H9 (cell line): ENCODE results near the gene ACVR2B. TPM values are rescaled to one million over a fixed set of nuclear protein-coding genes. Genes with fewer than 3 reads are reported as not detected.

ENCODE experiments used
- DNase-seq: peaks from one replicate; pipeline ENCODE4 v3.0.0-alpha.2; 2017
- H2AFZ ChIP-seq: one replicate; pipeline ENCODE4 v1.6.1; 2013; ENCODE audit warnings: mild to moderate bottlenecking, low read length, control low read depth, moderate library complexity
- H2AK5ac ChIP-seq: 2 replicates; pipeline ENCODE4 v1.6.1; 2013; ENCODE audit warnings: low read length, control low read depth, mixed read lengths; ENCODE audit not compliant: insufficient read length
- H2BK120ac ChIP-seq: one replicate; pipeline ENCODE4 v1.6.1; 2013; ENCODE audit warnings: low read depth, mild to moderate bottlenecking, low read length, control low read depth, inconsistent platforms; ENCODE audit not compliant: poor library complexity, severe bottlenecking
- H2BK12ac ChIP-seq: 2 replicates; pipeline ENCODE4 v1.6.1; 2013; ENCODE audit warnings: low read length, control low read depth, mixed read lengths, low read depth; ENCODE audit not compliant: insufficient read length
- H2BK15ac ChIP-seq: 2 replicates; pipeline ENCODE4 v1.6.1; 2013; ENCODE audit warnings: low read depth, low read length, control low read depth
- H2BK20ac ChIP-seq: one replicate; pipeline ENCODE4 v1.6.1; 2013; ENCODE audit warnings: low read depth, mild to moderate bottlenecking, low read length, control low read depth, inconsistent platforms; ENCODE audit not compliant: poor library complexity, severe bottlenecking
- H2BK5ac ChIP-seq: 2 replicates; pipeline ENCODE4 v1.6.1; 2013; ENCODE audit warnings: low read length, control low read depth, mixed read lengths; ENCODE audit not compliant: insufficient read length
- H3K14ac ChIP-seq: 2 replicates; pipeline ENCODE4 v1.6.1; 2013; ENCODE audit warnings: low read length, control low read depth; ENCODE audit not compliant: insufficient read depth
- H3K18ac ChIP-seq: 2 replicates; pipeline ENCODE4 v1.6.1; 2013; ENCODE audit warnings: low read depth, mild to moderate bottlenecking, mixed read lengths, low read length, control low read depth; ENCODE audit not compliant: insufficient read length
- H3K23ac ChIP-seq: 2 replicates; pipeline ENCODE4 v1.6.1; 2013; ENCODE audit warnings: low read length, control low read depth, mixed read lengths, low read depth; ENCODE audit not compliant: insufficient read length
- H3K23me2 ChIP-seq: 2 replicates; pipeline ENCODE4 v1.6.1; 2013; ENCODE audit warnings: low read depth, mild to moderate bottlenecking, mixed read lengths, low read length, control low read depth; ENCODE audit not compliant: insufficient read length, poor library complexity, severe bottlenecking
- H3K27ac ChIP-seq: 2 replicates; pipeline ENCODE4 v1.5.1; 2013; ENCODE audit warnings: low read length, control low read depth, mixed read lengths, low read depth; ENCODE audit not compliant: insufficient read length
- H3K27me3 ChIP-seq: 2 replicates; pipeline ENCODE4 v1.6.1; 2013; ENCODE audit warnings: low read length, control low read depth, inconsistent platforms; ENCODE audit not compliant: insufficient read depth
- H3K4ac ChIP-seq: 2 replicates; pipeline ENCODE4 v1.6.1; 2013; ENCODE audit warnings: low read depth, mild to moderate bottlenecking, control low read depth, inconsistent platforms, low read length, moderate library complexity
- H3K4me1 ChIP-seq: 2 replicates; pipeline ENCODE4 v1.6.1; 2013; ENCODE audit warnings: low read length, control low read depth, inconsistent platforms; ENCODE audit not compliant: insufficient read depth
- H3K4me2 ChIP-seq: 2 replicates; pipeline ENCODE4 v1.6.1; 2013; ENCODE audit warnings: low read length, control low read depth, mixed read lengths; ENCODE audit not compliant: insufficient read length, insufficient read depth
- H3K56ac ChIP-seq: 2 replicates; pipeline ENCODE4 v1.6.1; 2013; ENCODE audit warnings: low read depth, mild to moderate bottlenecking, mixed read lengths, low read length, control low read depth; ENCODE audit not compliant: insufficient read length
- H3K79me1 ChIP-seq: 2 replicates; pipeline ENCODE4 v1.6.1; 2013; ENCODE audit warnings: low read depth, mild to moderate bottlenecking, moderate library complexity, low read length, control low read depth, inconsistent platforms; ENCODE audit not compliant: insufficient read depth, poor library complexity, severe bottlenecking
- H3K79me2 ChIP-seq: 2 replicates; pipeline ENCODE4 v1.6.1; 2013; ENCODE audit warnings: low read length, control low read depth, inconsistent platforms; ENCODE audit not compliant: insufficient read depth
- H3K9ac ChIP-seq: 2 replicates; pipeline ENCODE4 v1.6.1; 2013; ENCODE audit warnings: low read length, control low read depth, mixed read lengths; ENCODE audit not compliant: insufficient read length; ENCODE audit errors: extremely low read depth
- H3K9me3 ChIP-seq: one replicate; pipeline ENCODE4 v1.6.1; 2013; ENCODE audit warnings: low read depth, low read length, inconsistent platforms; ENCODE audit not compliant: control insufficient read depth
- H3T11ph ChIP-seq: one replicate; pipeline ENCODE4 v1.6.1; 2013; ENCODE audit warnings: mild to moderate bottlenecking, low read length, control low read depth, inconsistent platforms
- H4K20me1 ChIP-seq: one replicate; pipeline ENCODE4 v1.6.1; 2013; ENCODE audit not compliant: control insufficient read depth, insufficient read length, insufficient read depth
- H4K5ac ChIP-seq: 2 replicates; pipeline ENCODE4 v1.6.1; 2013; ENCODE audit warnings: low read depth, mild to moderate bottlenecking, mixed read lengths, low read length, control low read depth; ENCODE audit not compliant: insufficient read length
- H4K8ac ChIP-seq: replicated peaks from 2 replicates; pipeline ENCODE4 v1.6.1; 2013; ENCODE audit warnings: low read length, control low read depth, mixed read lengths, low read depth; ENCODE audit not compliant: insufficient read length
- H4K91ac ChIP-seq: 2 replicates; pipeline ENCODE4 v1.6.1; 2013; ENCODE audit warnings: low read depth, mild to moderate bottlenecking, moderate library complexity, mixed read lengths, low read length, control low read depth; ENCODE audit not compliant: insufficient read length
- H3K27ac Mint-ChIP-seq, 3 experiments: 2 replicates in 2 of 3; 3 replicates in 1 of 3; pipeline ENCODE4 v1.8.0; 2020 to 2021; ENCODE audit warnings: mixed read lengths in 3 of 3, mild to moderate bottlenecking in 1 of 3, moderate library complexity in 1 of 3
- H3K27me3 Mint-ChIP-seq: 2 replicates; pipeline ENCODE4 v1.8.0; 2021; ENCODE audit warnings: low read depth, mild to moderate bottlenecking, moderate library complexity, mixed read lengths
- H3K36me3 Mint-ChIP-seq, 3 experiments: 2 replicates in 2 of 3; 3 replicates in 1 of 3; pipeline ENCODE4 v1.8.0; 2020 to 2021; ENCODE audit warnings: low read depth in 3 of 3, mixed read lengths in 3 of 3; ENCODE audit not compliant: insufficient read depth in 1 of 3
- H3K4me1 Mint-ChIP-seq, 2 experiments: 2 replicates each; pipeline ENCODE4 v1.8.0; 2020; ENCODE audit warnings: mixed read lengths in 2 of 2
- H3K4me3 Mint-ChIP-seq, 2 experiments: 2 replicates in 1 of 2; 3 replicates in 1 of 2; pipeline ENCODE4 v1.8.0; 2020 to 2021; ENCODE audit warnings: mild to moderate bottlenecking in 2 of 2, mixed read lengths in 2 of 2, moderate library complexity in 1 of 2
- H3K9me3 Mint-ChIP-seq, 2 experiments: 2 replicates in 1 of 2; 3 replicates in 1 of 2; pipeline ENCODE4 v1.8.0; 2020; ENCODE audit warnings: mild to moderate bottlenecking in 2 of 2, mixed read lengths in 2 of 2, moderate library complexity in 1 of 2
- WGBS: extraction: QIAGEN DNeasy Blood & Tissue Kit; methylation state at CpG from one replicate; pipeline ENCODE4 v1.1.7; 2013; ENCODE audit warnings: missing lambda C conversion rate, low lambda C conversion rate, mixed read lengths; ENCODE audit not compliant: insufficient read length; ENCODE audit errors: extremely low coverage; 5-methylcytosine and 5-hydroxymethylcytosine counted together
- total RNA-seq: library from RNA; stranded (reverse); gene quantifications from 2 replicates; pipeline ENCODE4 v1.2.1, GENCODE V29; 2021
- TF ChIP-seq, protein P1 (sequence below): fragments of 200-600 bp; sonication (generic); conservative IDR thresholded peaks from 3 replicates; pipeline ENCODE4 v1.8.0; 2021; ENCODE audit warnings: antibody characterized with exemption, mild to moderate bottlenecking

The ACVR2B gene
- total RNA-seq, 1 experiment from 2014 or later, result 105 TPM

- no peaks in the 10 kb centered on the region for H3K4me1 ChIP-seq
- no peak overlapping the region for H2BK15ac ChIP-seq
- no peak overlapping the region for H2BK120ac ChIP-seq
- H2BK12ac ChIP-seq, result no peak overlapping the region
- no peak overlapping the region for H3K18ac ChIP-seq
- H3K56ac ChIP-seq, result no peak overlapping the region
- H3K36me3 Mint-ChIP-seq, result peaks cover 4 to 5% (median 4%) of the 10 kb centered on the region in 3 experiments; a peak in 5 of 7 replicates
- no peak overlapping the region for H3K4me3 Mint-ChIP-seq
- H3K79me1 ChIP-seq, result no peaks in the 10 kb centered on the region
- H4K8ac ChIP-seq, result no peak overlapping the region
- no peaks in the 10 kb centered on the region for H4K20me1 ChIP-seq
- no peaks in the 10 kb centered on the region for H3K23me2 ChIP-seq
- H3K27ac ChIP-seq, result no peak overlapping the region
- no peaks in the 10 kb centered on the region for H3K9me3 ChIP-seq
- TF ChIP-seq, protein P1, sequence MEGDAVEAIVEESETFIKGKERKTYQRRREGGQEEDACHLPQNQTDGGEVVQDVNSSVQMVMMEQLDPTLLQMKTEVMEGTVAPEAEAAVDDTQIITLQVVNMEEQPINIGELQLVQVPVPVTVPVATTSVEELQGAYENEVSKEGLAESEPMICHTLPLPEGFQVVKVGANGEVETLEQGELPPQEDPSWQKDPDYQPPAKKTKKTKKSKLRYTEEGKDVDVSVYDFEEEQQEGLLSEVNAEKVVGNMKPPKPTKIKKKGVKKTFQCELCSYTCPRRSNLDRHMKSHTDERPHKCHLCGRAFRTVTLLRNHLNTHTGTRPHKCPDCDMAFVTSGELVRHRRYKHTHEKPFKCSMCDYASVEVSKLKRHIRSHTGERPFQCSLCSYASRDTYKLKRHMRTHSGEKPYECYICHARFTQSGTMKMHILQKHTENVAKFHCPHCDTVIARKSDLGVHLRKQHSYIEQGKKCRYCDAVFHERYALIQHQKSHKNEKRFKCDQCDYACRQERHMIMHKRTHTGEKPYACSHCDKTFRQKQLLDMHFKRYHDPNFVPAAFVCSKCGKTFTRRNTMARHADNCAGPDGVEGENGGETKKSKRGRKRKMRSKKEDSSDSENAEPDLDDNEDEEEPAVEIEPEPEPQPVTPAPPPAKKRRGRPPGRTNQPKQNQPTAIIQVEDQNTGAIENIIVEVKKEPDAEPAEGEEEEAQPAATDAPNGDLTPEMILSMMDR, result no peak
- no peak overlapping the region for H3K4me2 ChIP-seq
- no CpG with 5 or more reads among the region's 2 CpGs for WGBS
- no peaks in the 10 kb centered on the region for H3K27me3 ChIP-seq
- no peak overlapping the region for H2BK5ac ChIP-seq
- H2AFZ ChIP-seq, result no peak overlapping the region
- no peak overlapping the region for H3T11ph ChIP-seq
- no peak overlapping the region for H4K5ac ChIP-seq
- peaks cover 5% of the 10 kb centered on the region for H3K27me3 Mint-ChIP-seq
- no peak overlapping the region for H2AK5ac ChIP-seq
- no peak overlapping the region for H2BK20ac ChIP-seq
- H3K14ac ChIP-seq, result no peak overlapping the region
- H3K79me2 ChIP-seq, result no peaks in the 10 kb centered on the region
- no peak overlapping the region for H3K23ac ChIP-seq
- no peak overlapping the region for H3K27ac Mint-ChIP-seq
- no peak overlapping the region for H3K9ac ChIP-seq
- no peak for DNase-seq
- no peak overlapping the region for H4K91ac ChIP-seq
- no peak overlapping the region for H3K4ac ChIP-seq
- H3K9me3 Mint-ChIP-seq, result peaks cover 7 to 10% of the 10 kb centered on the region in 2 experiments; a peak in 4 of 5 replicates
- H3K4me1 Mint-ChIP-seq, result peaks cover 5 to 11% of the 10 kb centered on the region in 2 experiments; a peak in 3 of 4 replicates
Measured at GRCh38 chr3:38446085-38446686, 7.5 kb upstream of the ACVR2B start.
